Stomach (tissue), 9 donors: ENCODE measurements around the gene HSD17B4. TPM values are rescaled to one million over a fixed set of nuclear protein-coding genes. Genes with fewer than 3 reads are reported as not detected.
"Not testable (repeated sequence)": the region's sequence is repeated elsewhere in the genome, so short reads cannot be mapped to it uniquely, and the experiment has no call there.

Experiments used
- DNase-seq, 2 donors: peaks; one replicate each; pipeline versions ENCODE4 v3.0.0 to v3.0.0-alpha.2; 2013 to 2019
- H3K27ac ChIP-seq, 5 donors: fragments of 200-600 bp in 4 of 5; sonication (generic) in 4 of 5; one replicate each; pipeline ENCODE4 v1.5.1; 2013 to 2019; ENCODE audit warnings: mild to moderate bottlenecking in 1 of 5, moderate library complexity in 1 of 5
- H3K27me3 ChIP-seq, 3 donors: fragments of 200-600 bp; sonication (generic); one replicate each; pipeline ENCODE4 v1.5.1; 2017 to 2019; ENCODE audit warnings: mixed run types in 1 of 3
- H3K36me3 ChIP-seq, 4 donors: fragments of 200-600 bp; sonication (generic); 1 replicate in 3 of 4; 2 replicates in 1 of 4; pipeline ENCODE4 v1.5.1; 2016 to 2019
- H3K4me1 ChIP-seq, 4 donors: fragments of 200-600 bp; sonication (generic); one replicate each; pipeline ENCODE4 v1.5.1; 2016 to 2019
- H3K4me3 ChIP-seq, 4 donors: fragments of 200-600 bp; sonication (generic) in 3 of 4; one replicate each; pipeline ENCODE4 v1.5.1; 2016 to 2019; ENCODE audit warnings: mild to moderate bottlenecking in 1 of 4
- H3K9me3 ChIP-seq, 4 donors: fragments of 200-600 bp; sonication (generic); one replicate each; pipeline ENCODE4 v1.5.1; 2016 to 2019
- EP300 ChIP-seq: sonication (generic); formaldehyde crosslinking; IDR thresholded peaks from one replicate; pipeline ENCODE4 v1.6.1; 2017; ENCODE audit warnings: antibody characterized with exemption
- POLR2A ChIP-seq, 4 donors: fragments of 450-650 bp; IDR thresholded peaks; one replicate each; pipeline ENCODE4 v1.6.1; 2016; ENCODE audit warnings: antibody characterized with exemption in 4 of 4, control low read depth in 2 of 4, mild to moderate bottlenecking in 1 of 4, moderate library complexity in 1 of 4
- POLR2AphosphoS5 ChIP-seq, 3 donors: sonication (generic); formaldehyde crosslinking; IDR thresholded peaks; one replicate each; pipeline ENCODE4 v1.6.1; 2016; ENCODE audit warnings: antibody characterized with exemption in 3 of 3
- WGBS, 5 donors: extraction: QIAGEN DNeasy Blood & Tissue Kit in 3 of 5; methylation state at CpG; one replicate each; pipeline versions ENCODE4 v1.1.5 to v1.1.7; 2013 to 2018; 5-methylcytosine and 5-hydroxymethylcytosine counted together
- intact Hi-C: fragments of 100-400 bp; cut with DNase I; formaldehyde crosslinking; loops from one replicate; pipeline ENCODE4 v1.15.1; 2023; ENCODE audit warnings: low total_unique reads
- polyA plus RNA-seq, 3 donors: library from polyadenylated mRNA; stranded (reverse); fragments of 200-250 nt; gene quantifications; one replicate each; pipeline ENCODE4 v1.2.3, GENCODE V29; 2013
- total RNA-seq, 5 donors: library from RNA; depleted of rRNA; stranded (reverse); fragments of >200 nt; gene quantifications; one replicate each; pipeline versions ENCODE4 v1.1.0 to v1.2.3, GENCODE V29; 2014 to 2016
- TF ChIP-seq, protein P1 (sequence below), 7 experiments: fragments of 450-650 bp in 4 of 7; fragments of 200-600 bp in 3 of 7; sonication (generic) in 3 of 7; IDR thresholded peaks; one replicate each; pipeline ENCODE4 v1.5.1; 2016 to 2019; ENCODE audit warnings: antibody characterized with exemption in 7 of 7, control low read depth in 2 of 7, mild to moderate bottlenecking in 1 of 7
- donor health status: healthy with polysubstance abuse.
- donor health status: Bipolar disorder and iron deficiency.
- donor health status: healthy.

The HSD17B4 gene
- total and polyA plus RNA-seq, 8 donors, result 64.3 to 274 (median 172) TPM

DNA sequence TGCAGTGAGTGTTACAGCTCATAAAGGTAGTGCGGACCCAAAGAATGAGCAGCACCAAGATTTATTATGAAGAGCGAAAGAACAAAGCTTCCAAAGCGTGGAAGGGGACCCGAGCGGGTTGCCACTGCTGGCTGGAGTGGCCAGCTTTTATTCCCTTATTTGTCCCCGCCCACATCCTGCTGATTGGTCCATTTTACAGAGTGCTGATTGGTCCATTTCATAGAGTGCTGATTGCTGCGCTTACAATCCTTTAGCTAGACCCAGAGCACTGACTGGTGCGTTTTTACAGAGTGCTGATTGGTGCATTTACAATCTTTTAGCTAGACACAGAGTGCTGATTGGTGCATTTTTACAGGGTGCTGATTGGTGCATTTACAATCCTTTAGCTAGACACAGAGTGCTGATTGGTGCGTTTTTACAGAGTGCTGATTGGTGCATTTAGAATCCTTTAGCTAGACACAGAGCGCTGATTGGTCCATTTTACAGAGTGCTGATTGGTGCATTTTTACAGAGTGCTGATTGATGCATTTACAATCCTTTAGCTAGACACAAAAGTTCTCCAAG, 19.5 kb upstream of the HSD17B4 start:
- peaks cover 0 to 17% (median 4%) of the 10 kb centered on the region in 4 donors for H3K4me1 ChIP-seq
- H3K36me3 ChIP-seq, H3K27ac ChIP-seq, H3K27me3 ChIP-seq, intact Hi-C loops, DNase-seq, H3K9me3 ChIP-seq, H3K4me3 ChIP-seq: not testable (repeated sequence)
- 88 to 97% (median 91%) methylated on average over 10 of the region's 10 CpGs for WGBS, 5 donors

DNA sequence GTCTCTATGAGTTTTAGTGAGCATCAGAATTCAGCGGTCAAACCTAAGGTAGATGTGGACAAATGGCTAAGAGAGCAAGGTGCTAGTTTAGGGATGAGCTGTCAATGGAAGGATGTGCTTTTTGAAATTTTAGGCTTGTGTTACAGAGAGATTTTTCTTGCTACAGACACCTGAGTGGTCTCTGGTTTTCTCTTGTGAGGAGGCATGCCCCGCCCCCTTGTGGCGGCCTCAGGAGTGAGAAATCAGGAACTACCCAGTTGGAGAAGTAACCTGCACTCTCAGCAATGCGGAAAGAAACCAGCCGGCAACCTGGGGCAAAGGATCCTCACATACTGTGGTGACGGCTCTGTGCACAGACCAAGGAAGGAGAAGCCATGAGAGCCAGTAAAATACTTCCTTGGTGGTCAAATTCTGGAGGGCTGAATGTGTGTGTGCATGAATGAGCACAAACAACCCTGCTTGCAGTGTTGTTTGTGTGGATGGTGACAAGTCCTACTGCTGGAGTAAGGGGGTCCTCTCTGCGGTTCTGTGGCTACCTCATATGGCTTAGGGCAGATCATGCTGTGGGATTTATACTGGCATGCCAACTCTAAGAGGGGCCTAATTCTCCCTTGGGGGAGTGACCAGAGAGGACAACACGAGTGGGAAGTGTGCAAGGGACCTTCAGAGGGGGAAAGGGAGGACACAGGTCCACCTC, 16.7 kb upstream of the HSD17B4 start:
- TF ChIP-seq POLR2AphosphoS5 (IDR thresholded peaks at IDR 0.05) (peak in 1 of 3 donors; percentile 8), EP300 (no peak), POLR2A (IDR thresholded peaks at IDR 0.05) (no peak)
- TF ChIP-seq, protein P1, sequence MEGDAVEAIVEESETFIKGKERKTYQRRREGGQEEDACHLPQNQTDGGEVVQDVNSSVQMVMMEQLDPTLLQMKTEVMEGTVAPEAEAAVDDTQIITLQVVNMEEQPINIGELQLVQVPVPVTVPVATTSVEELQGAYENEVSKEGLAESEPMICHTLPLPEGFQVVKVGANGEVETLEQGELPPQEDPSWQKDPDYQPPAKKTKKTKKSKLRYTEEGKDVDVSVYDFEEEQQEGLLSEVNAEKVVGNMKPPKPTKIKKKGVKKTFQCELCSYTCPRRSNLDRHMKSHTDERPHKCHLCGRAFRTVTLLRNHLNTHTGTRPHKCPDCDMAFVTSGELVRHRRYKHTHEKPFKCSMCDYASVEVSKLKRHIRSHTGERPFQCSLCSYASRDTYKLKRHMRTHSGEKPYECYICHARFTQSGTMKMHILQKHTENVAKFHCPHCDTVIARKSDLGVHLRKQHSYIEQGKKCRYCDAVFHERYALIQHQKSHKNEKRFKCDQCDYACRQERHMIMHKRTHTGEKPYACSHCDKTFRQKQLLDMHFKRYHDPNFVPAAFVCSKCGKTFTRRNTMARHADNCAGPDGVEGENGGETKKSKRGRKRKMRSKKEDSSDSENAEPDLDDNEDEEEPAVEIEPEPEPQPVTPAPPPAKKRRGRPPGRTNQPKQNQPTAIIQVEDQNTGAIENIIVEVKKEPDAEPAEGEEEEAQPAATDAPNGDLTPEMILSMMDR (IDR thresholded peaks at IDR 0.05), result peak in 4 of 7 experiments; percentile 30 to 53 (median 43)
- Histone ChIP-seq H3K9me3 (peaks cover 0 to 4% (median 0%) of the 10 kb centered on the region in 4 donors), H3K36me3 (no peaks in the 10 kb centered on the region), H3K4me3 (no peak overlapping the region), H3K4me1 (peaks cover 0 to 28% (median 8%) of the 10 kb centered on the region in 4 donors), H3K27me3 (no peaks in the 10 kb centered on the region), H3K27ac (no peak overlapping the region)
- intact Hi-C loops, result no loop called here
- peak; percentile 75 to 79 for DNase-seq
- 45 to 57% (median 48%) methylated on average over 8 of the region's 8 CpGs for WGBS, 5 donors

DNA sequence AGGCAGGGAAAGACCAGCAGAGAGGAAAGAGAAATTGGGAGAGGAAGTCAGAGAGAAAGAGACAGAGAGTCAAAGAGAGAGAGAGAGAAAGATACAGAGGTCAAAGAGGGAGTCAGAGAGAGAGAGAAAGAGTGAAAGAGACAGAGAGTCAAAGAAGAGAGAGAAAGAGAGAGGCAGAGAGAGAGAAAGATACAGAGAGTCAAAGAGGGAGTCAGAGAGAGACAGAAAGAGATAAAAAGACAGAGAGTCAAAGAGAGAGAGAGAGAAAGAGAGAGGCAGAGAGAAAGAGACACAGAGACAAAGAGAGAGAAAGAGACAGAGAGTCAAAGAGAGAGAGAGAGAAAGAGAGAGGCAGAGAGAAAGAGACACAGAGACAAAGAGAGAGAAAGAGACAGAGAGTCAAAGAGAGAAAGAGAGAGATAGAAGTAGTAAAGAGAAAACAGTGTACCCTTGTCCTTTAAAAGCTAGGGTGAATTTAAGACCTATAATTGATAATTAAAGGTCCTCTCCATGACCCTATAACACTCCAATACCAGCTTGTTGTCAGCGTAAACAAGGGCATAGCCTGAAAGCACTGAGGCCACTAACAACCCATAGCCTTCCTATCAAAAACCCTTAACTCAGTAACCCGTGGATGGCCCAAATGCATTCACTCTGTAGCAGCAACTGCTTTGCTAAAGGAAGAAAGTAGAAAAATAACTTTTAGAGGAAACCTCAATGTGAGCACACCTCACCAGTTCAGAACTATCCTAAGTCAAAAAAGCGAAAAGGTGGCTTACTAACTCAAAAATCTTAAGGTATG, 14.3 kb upstream of the HSD17B4 start:
- H3K4me1 ChIP-seq, result peaks cover 0 to 28% (median 8%) of the 10 kb centered on the region in 4 donors
- H3K27ac ChIP-seq, H3K4me3 ChIP-seq, H3K36me3 ChIP-seq, DNase-seq, intact Hi-C loops, H3K9me3 ChIP-seq, H3K27me3 ChIP-seq: not testable (repeated sequence)
- 67 to 90% (median 77%) methylated on average over 3 of the region's 3 CpGs for WGBS, 5 donors

DNA sequence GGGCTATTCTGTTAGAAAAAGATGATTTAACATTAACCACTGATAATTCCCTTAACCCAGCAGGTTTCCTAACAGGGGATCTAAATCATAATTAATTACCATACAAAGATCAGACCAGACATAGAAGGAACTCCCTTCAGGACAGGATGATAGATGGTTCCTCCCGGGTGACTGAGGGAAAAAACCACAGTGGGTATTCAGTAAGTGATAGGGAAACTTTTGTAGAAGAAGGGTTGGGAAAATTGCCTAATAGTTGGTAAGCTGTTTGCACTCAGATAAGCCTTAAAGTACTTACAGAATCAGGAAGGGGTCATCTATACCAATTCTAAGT, 13.7 kb upstream of the HSD17B4 start:
- H3K27me3 ChIP-seq, H3K36me3 ChIP-seq, intact Hi-C loops, H3K9me3 ChIP-seq, DNase-seq: not testable (repeated sequence)
- peak overlapping the region in 2 of 5 donors; percentile 44 to 68 for H3K27ac ChIP-seq
- 7 to 17% (median 9%) methylated on average over 1 of the region's 1 CpG for WGBS, 5 donors
- peaks cover 0 to 28% (median 8%) of the 10 kb centered on the region in 4 donors for H3K4me1 ChIP-seq
- H3K4me3 ChIP-seq, result peak overlapping the region in 1 of 4 donors; percentile 28

DNA sequence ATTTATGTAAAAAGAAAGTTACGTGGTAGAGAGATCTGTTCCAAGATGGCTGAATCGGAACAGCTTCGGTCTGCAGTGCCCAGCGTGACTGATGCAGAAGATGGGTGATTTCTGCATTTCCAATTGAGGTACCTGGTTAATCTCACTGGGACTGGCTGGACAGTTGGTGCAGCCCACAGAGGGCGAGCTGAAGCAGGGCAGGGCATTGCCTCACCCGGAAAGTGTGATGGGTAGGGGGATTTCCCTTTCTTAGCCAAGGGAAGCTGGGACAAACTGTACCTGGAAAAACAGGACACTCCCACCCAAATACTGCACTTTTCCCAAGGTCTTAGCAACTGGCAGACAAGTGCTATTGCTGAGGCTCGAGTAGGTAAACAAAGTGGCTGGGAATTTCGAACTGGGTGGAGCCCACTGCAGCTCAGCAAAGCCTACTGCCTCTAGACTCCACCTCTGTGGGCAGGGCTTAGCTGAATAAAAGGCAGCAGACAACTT, 13.1 kb upstream of the HSD17B4 start:
- peak; percentile 31 to 64 for DNase-seq
- H3K27me3 ChIP-seq, result no peaks in the 10 kb centered on the region
- intact Hi-C loops, result no loop called here
- no peaks in the 10 kb centered on the region for H3K36me3 ChIP-seq
- TF ChIP-seq POLR2AphosphoS5 (IDR thresholded peaks at IDR 0.05), result peak in 2 of 3 donors; percentile 37 to 38
- no peak for TF ChIP-seq EP300
- peaks cover 0 to 28% (median 8%) of the 10 kb centered on the region in 4 donors for H3K4me1 ChIP-seq
- H3K9me3 ChIP-seq, result peaks cover 0 to 3% (median 0%) of the 10 kb centered on the region in 4 donors
- peak overlapping the region in 2 of 5 donors; percentile 44 to 68 for H3K27ac ChIP-seq
- peak overlapping the region in 3 of 4 donors; percentile 14 to 29 (median 28) for H3K4me3 ChIP-seq
- WGBS, 5 donors, result 43 to 55% (median 55%) methylated on average over 8 of the region's 8 CpGs

DNA sequence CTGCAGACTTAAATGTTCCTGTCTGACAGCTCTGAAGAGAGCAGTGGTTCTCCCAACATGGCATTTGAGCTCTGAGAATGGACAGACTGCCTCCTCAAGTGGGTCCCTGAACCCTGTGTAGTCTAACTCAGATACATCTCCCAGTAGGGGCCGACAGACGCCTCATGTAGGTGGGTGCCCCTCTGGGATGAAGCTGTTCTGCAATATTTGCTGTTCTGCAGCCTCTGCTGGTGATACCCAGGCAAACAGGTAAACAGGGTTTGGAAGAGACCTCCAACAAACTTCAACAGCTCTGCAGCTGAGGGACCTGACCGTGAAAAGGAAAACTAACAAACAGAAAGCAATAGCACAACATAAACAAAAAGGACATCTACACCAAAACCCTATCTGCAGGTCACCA, 12.7 kb upstream of the HSD17B4 start:
- H3K27ac ChIP-seq, result peak overlapping the region in 1 of 5 donors; percentile 68

DNA sequence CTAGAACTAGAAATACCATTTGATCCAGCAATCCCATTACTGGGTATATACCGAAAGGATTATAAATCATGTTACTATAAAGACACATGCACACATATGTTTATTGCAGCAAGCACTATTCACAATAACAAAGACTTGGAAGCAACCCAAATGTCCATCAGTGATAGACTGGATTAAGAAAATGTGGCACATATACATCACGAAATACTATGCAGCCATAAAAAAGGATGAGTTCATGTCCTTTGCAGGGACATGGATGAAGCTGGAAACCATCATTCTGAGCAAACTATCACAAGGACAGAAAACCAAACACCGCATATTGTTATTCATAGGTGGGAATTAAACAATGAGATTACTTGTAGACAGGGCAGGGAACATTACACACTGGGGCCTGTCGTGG, 7.7 kb upstream of the HSD17B4 start:
- DNase-seq, H3K27ac ChIP-seq, H3K4me3 ChIP-seq, H3K4me1 ChIP-seq, intact Hi-C loops, H3K27me3 ChIP-seq, H3K36me3 ChIP-seq, H3K9me3 ChIP-seq: not testable (repeated sequence)
- WGBS, 5 donors, result 81 to 94% (median 90%) methylated on average over 4 of the region's 4 CpGs

More for the DNA sequence above, 12.7 kb upstream of the HSD17B4 start:
- DNase-seq, intact Hi-C loops, H3K27me3 ChIP-seq, H3K9me3 ChIP-seq, H3K36me3 ChIP-seq: not testable (repeated sequence)
- H3K4me1 ChIP-seq, result peaks cover 0 to 28% (median 8%) of the 10 kb centered on the region in 4 donors
- WGBS, 5 donors, result 61 to 87% (median 77%) methylated on average over 3 of the region's 3 CpGs
- H3K4me3 ChIP-seq, result peak overlapping the region in 2 of 4 donors; percentile 28 to 29
